A172 (cell line): ENCODE results near the gene CYP26B1. TPM values are rescaled to one million over a fixed set of nuclear protein-coding genes. Genes with fewer than 3 reads are reported as not detected.

ENCODE experiments used
- DNase-seq: peaks from one replicate; pipeline ENCODE4 v3.0.0-alpha.2; 2015; ENCODE audit warnings: low spot score
- total RNA-seq: library from RNA; depleted of rRNA; stranded (reverse); fragments of >200 nt; shearing (Covaris generic); gene quantifications from 2 replicates; pipeline ENCODE4 v1.2.3, GENCODE V29; 2014; rRNA removed

The CYP26B1 gene
- 0.02 and 0.12 TPM in 2 replicates for total RNA-seq

- no peak for DNase-seq
These were observed at the start of gene CYP26B1 for GRCh38 chr2:72147303-72147971. Gene CYP26B1 (minus strand): TSS chr2:72147862. CDS start chr2:72147834, 28 bp downstream.

GRCh38 chr2:72193723-72194122 lies 46.1 kb upstream of the CYP26B1 start:
- no peak for DNase-seq

- DNase-seq, result no peak
These were observed 43.8 kb upstream of the CYP26B1 start for GRCh38 chr2:72191441-72191840.

GRCh38 chr2:72185206-72185605 lies 37.5 kb upstream of the CYP26B1 start:
- DNase-seq, result no peak

GRCh38 chr2:72183466-72183865 lies 35.8 kb upstream of the CYP26B1 start:
- DNase-seq, result no peak

- DNase-seq, result no peak
These were observed 35.4 kb upstream of the CYP26B1 start for GRCh38 chr2:72183016-72183415.

GRCh38 chr2:72182547-72182946 lies 34.9 kb upstream of the CYP26B1 start:
- no peak for DNase-seq

- no peak for DNase-seq
These were observed 34.0 kb upstream of the CYP26B1 start for GRCh38 chr2:72181616-72182015.

GRCh38 chr2:72180351-72180750 lies 32.7 kb upstream of the CYP26B1 start:
- no peak for DNase-seq

GRCh38 chr2:72178551-72178950 lies 30.9 kb upstream of the CYP26B1 start:
- no peak for DNase-seq

- no peak for DNase-seq
These were observed 28.6 kb upstream of the CYP26B1 start for GRCh38 chr2:72176281-72176680.

- no peak for DNase-seq
These were observed 28.0 kb upstream of the CYP26B1 start for GRCh38 chr2:72175636-72176035.

GRCh38 chr2:72173640-72174321 lies 26.1 kb upstream of the CYP26B1 start:
- DNase-seq, result no peak

GRCh38 chr2:72172478-72172877 lies 24.8 kb upstream of the CYP26B1 start:
- no peak for DNase-seq

- no peak for DNase-seq
These were observed 18.6 kb upstream of the CYP26B1 start for GRCh38 chr2:72166279-72166678.

GRCh38 chr2:72165792-72166191 lies 18.1 kb upstream of the CYP26B1 start:
- no peak for DNase-seq

GRCh38 chr2:72162574-72162973 lies 14.9 kb upstream of the CYP26B1 start:
- DNase-seq, result no peak

- no peak for DNase-seq
These were observed 11.7 kb upstream of the CYP26B1 start for GRCh38 chr2:72159211-72159993.

- no peak for DNase-seq
These were observed 10.5 kb upstream of the CYP26B1 start for GRCh38 chr2:72157871-72158771.

- DNase-seq, result no peak
These were observed 9.2 kb upstream of the CYP26B1 start for GRCh38 chr2:72156872-72157271.

GRCh38 chr2:72155737-72156136 lies 8.1 kb upstream of the CYP26B1 start:
- no peak for DNase-seq

GRCh38 chr2:72155151-72155550 lies 7.5 kb upstream of the CYP26B1 start:
- DNase-seq, result no peak
